Loucy (cell line): ENCODE data around the gene HYPK.
"Not testable (repeated sequence)": the region's sequence is repeated elsewhere in the genome, so short reads cannot be mapped to it uniquely, and the experiment has no call there.

Source experiments
- H2AFZ ChIP-seq: fragments of 200-600 bp; sonication (generic); 2 replicates; pipeline ENCODE4 v1.6.0; 2016; ENCODE audit warnings: antibody characterized with exemption, mild to moderate bottlenecking, low read length, moderate library complexity
- H3F3A ChIP-seq: fragments of 200-600 bp; 2 replicates; pipeline ENCODE4 v1.6.0; 2016; ENCODE audit warnings: antibody characterized with exemption, low read depth, mild to moderate bottlenecking
- H3K27me3 ChIP-seq: fragments of 200-600 bp; sonication (generic); 2 replicates; pipeline ENCODE4 v1.6.1; 2014; ENCODE audit warnings: low read length, mild to moderate bottlenecking; ENCODE audit not compliant: insufficient read depth, poor library complexity, severe bottlenecking
- H3K36me3 ChIP-seq: fragments of 200-600 bp; sonication (generic); 2 replicates; pipeline ENCODE4 v1.6.1; 2016; ENCODE audit warnings: low read length; ENCODE audit not compliant: insufficient read depth
- H3K4me1 ChIP-seq: fragments of 200-600 bp; sonication (generic); 2 replicates; pipeline ENCODE4 v1.5.1; 2014; ENCODE audit warnings: low read length, mild to moderate bottlenecking; ENCODE audit not compliant: insufficient read depth, poor library complexity, severe bottlenecking
- H3K4me2 ChIP-seq: fragments of 200-600 bp; sonication (generic); 2 replicates; pipeline ENCODE4 v1.6.0; 2014; ENCODE audit warnings: antibody characterized with exemption, low read length, low read depth, mild to moderate bottlenecking; ENCODE audit not compliant: poor library complexity, severe bottlenecking
- H3K4me3 ChIP-seq: fragments of 200-600 bp; sonication (generic); 2 replicates; pipeline ENCODE4 v1.5.1; 2014; ENCODE audit warnings: low read length, mild to moderate bottlenecking, mixed read lengths; ENCODE audit not compliant: poor library complexity, severe bottlenecking
- H3K79me2 ChIP-seq: fragments of 200-600 bp; sonication (generic); 2 replicates; pipeline ENCODE4 v1.6.1; 2014; ENCODE audit warnings: low read length; ENCODE audit not compliant: insufficient read depth
- H3K9ac ChIP-seq: fragments of 200-600 bp; sonication (generic); 2 replicates; pipeline ENCODE4 v1.6.0; 2014; ENCODE audit warnings: mild to moderate bottlenecking, low read depth, low read length, moderate library complexity; ENCODE audit not compliant: poor library complexity, severe bottlenecking
- H3K9me2 ChIP-seq: fragments of 200-600 bp; sonication (generic); replicated peaks from 2 replicates; pipeline ENCODE4 v1.6.1; 2016; ENCODE audit warnings: low read depth, low read length, mixed read lengths
- H3K9me3 ChIP-seq: fragments of 200-600 bp; sonication (generic); 2 replicates; pipeline ENCODE4 v1.6.1; 2014; ENCODE audit warnings: mild to moderate bottlenecking, antibody characterized with exemption, low read length, low read depth; ENCODE audit not compliant: insufficient read depth
- H4K20me1 ChIP-seq: fragments of 200-600 bp; sonication (generic); 2 replicates; pipeline ENCODE4 v1.6.0; 2014; ENCODE audit warnings: antibody characterized with exemption, low read length, mild to moderate bottlenecking; ENCODE audit not compliant: insufficient read depth, poor library complexity, severe bottlenecking
- CTCF ChIP-seq: fragments of 200-600 bp; sonication (generic); conservative IDR thresholded peaks from 2 replicates; pipeline ENCODE4 v1.5.1; 2014; ENCODE audit warnings: mild to moderate bottlenecking, antibody characterized with exemption, low read length
- EZH2phosphoT487 ChIP-seq: fragments of 200-600 bp; IDR thresholded peaks from 2 replicates; pipeline ENCODE4 v1.6.1; 2018; ENCODE audit warnings: antibody characterized with exemption, mild to moderate bottlenecking, moderate library complexity, borderline replicate concordance

The HYPK gene

GRCh38 chr15:43808435-43808950, 8.1 kb downstream of the HYPK start:
- H2AFZ ChIP-seq = no peak overlapping the region

DNA sequence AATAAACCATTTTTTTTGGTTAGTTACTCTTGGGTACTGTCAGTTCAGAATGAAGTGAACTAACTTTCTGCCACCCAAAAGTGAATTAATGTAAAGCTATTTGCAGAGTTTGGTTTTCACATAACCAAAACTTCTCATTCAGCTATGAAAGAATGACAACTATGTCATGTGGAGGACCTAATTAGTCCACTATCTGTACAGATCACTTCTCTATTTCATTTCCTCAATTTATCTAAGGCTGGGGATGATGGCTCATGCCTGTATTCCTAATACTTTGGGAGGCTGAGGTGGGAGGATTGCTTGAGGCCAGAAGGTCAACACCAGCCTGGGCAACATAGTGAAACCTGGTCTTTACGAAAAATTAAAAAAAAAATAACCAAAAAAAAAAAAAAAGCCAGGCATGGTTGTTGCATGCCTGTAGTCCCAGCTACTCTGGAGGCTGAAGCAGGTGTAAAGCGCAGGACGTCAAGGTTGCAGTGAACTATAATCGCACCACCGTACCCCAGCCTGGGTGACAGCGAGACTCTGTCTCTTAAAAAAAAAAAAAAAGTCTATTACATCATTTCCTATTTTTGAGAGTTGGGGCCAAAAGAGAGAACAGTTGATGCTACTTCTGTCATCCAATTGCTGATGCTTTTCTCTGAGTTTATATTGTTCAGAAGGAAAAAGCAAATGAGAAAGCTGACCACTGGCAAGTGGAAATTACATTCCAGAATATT, 8.7 kb downstream of the HYPK start:
- no peaks in the 10 kb centered on the region for H4K20me1 ChIP-seq
- H2AFZ ChIP-seq = no peak overlapping the region
- no peaks in the 10 kb centered on the region for H3K79me2 ChIP-seq
- H3K9me2 ChIP-seq = no peaks in the 10 kb centered on the region
- no peaks in the 10 kb centered on the region for H3K9me3 ChIP-seq
- TF ChIP-seq CTCF (no peak), EZH2phosphoT487 (no peak)
- no peak overlapping the region for H3K4me2 ChIP-seq
- H3K36me3 ChIP-seq = peaks cover 89% of the 10 kb centered on the region
- peaks cover under 1% of the 10 kb centered on the region; the same call in 1 of the 2 replicates for H3F3A ChIP-seq
- H3K4me1 ChIP-seq = no peaks in the 10 kb centered on the region
- H3K4me3 ChIP-seq = no peak overlapping the region
- no peaks in the 10 kb centered on the region for H3K27me3 ChIP-seq
- no peak overlapping the region for H3K9ac ChIP-seq

More at GRCh38 chr15:43808435-43808950, 8.1 kb downstream of the HYPK start:
- Histone ChIP-seq H3K4me2 (no peak overlapping the region), H3K27me3 (no peaks in the 10 kb centered on the region), H3F3A (peaks cover 2% of the 10 kb centered on the region; the same call in 1 of the 2 replicates), H3K79me2 (no peaks in the 10 kb centered on the region), H3K9me2 (no peaks in the 10 kb centered on the region), H3K9me3 (no peaks in the 10 kb centered on the region), H3K9ac (no peak overlapping the region), H4K20me1 (no peaks in the 10 kb centered on the region), H3K4me3 (no peak overlapping the region), H3K36me3 (peaks cover 86% of the 10 kb centered on the region; the same call in 1 of the 2 replicates), H3K4me1 (no peaks in the 10 kb centered on the region)
- TF ChIP-seq CTCF = no peak
- no peak for TF ChIP-seq EZH2phosphoT487

- not testable (repeated sequence) for H3K4me2 ChIP-seq, H3F3A ChIP-seq, H4K20me1 ChIP-seq, H3K4me3 ChIP-seq, H3K9me3 ChIP-seq, H3K9me2 ChIP-seq, H2AFZ ChIP-seq, H3K4me1 ChIP-seq, H3K9ac ChIP-seq, H3K27me3 ChIP-seq
- H3K79me2 ChIP-seq = peaks cover 27% of the 10 kb centered on the region
- H3K36me3 ChIP-seq = peaks cover 69% of the 10 kb centered on the region
Observed at GRCh38 chr15:43815064-43815463, 14.7 kb downstream of the HYPK start.
